Progenitor cell of endocrine pancreas (in vitro differentiated cells): ENCODE results near the gene PPFIA2. TPM values are rescaled to one million over a fixed set of nuclear protein-coding genes. Genes with fewer than 3 reads are reported as not detected.

ENCODE experiments used
- DNase-seq: peaks from one replicate; pipeline ENCODE4 v3.0.0; 2021; ENCODE audit warnings: low spot score; ENCODE audit not compliant: unreplicated experiment
- H3K27ac Mint-ChIP-seq: 2 replicates; pipeline ENCODE4 v1.8.0; 2021; ENCODE audit warnings: mild to moderate bottlenecking, moderate library complexity, mixed read lengths
- H3K27me3 Mint-ChIP-seq: 2 replicates; pipeline ENCODE4 v1.8.0; 2021; ENCODE audit warnings: mixed read lengths
- H3K36me3 Mint-ChIP-seq: 2 replicates; pipeline ENCODE4 v1.8.0; 2022; ENCODE audit warnings: mixed read lengths; ENCODE audit not compliant: insufficient read depth
- H3K4me1 Mint-ChIP-seq: 2 replicates; pipeline ENCODE4 v1.8.0; 2021; ENCODE audit warnings: low read depth, mixed read lengths
- H3K4me3 Mint-ChIP-seq: 2 replicates; pipeline ENCODE4 v1.8.0; 2021; ENCODE audit warnings: low read depth, mild to moderate bottlenecking, moderate library complexity, mixed read lengths
- H3K9me3 Mint-ChIP-seq: 2 replicates; pipeline ENCODE4 v1.8.0; 2021; ENCODE audit warnings: low read depth, mixed read lengths
- CTCF ChIP-seq: fragments of 200-600 bp; sonication (generic); IDR thresholded peaks from one replicate; pipeline ENCODE4 v1.5.0; 2021; ENCODE audit warnings: antibody characterized with exemption, mild to moderate bottlenecking; ENCODE audit not compliant: unreplicated experiment
- total RNA-seq: library from RNA; stranded (reverse); gene quantifications from 2 replicates; pipeline ENCODE4 v1.2.1, GENCODE V29; 2021

The PPFIA2 gene
- total RNA-seq, 1 donor from 2014 or later = 1.1 TPM

- H3K4me3 Mint-ChIP-seq = no peak overlapping the region
- no peaks in the 10 kb centered on the region for H3K27me3 Mint-ChIP-seq
- no peaks in the 10 kb centered on the region for H3K36me3 Mint-ChIP-seq
- no peak for DNase-seq
- no peak for TF ChIP-seq CTCF
- H3K27ac Mint-ChIP-seq = no peak overlapping the region
- H3K4me1 Mint-ChIP-seq = peaks cover 4% of the 10 kb centered on the region
- no peaks in the 10 kb centered on the region for H3K9me3 Mint-ChIP-seq
These were observed 218.0 kb downstream of the PPFIA2 start for GRCh38 chr12:81541121-81541520.

GRCh38 chr12:81539279-81539678 lies 219.9 kb downstream of the PPFIA2 start:
- Mint-ChIP-seq H3K4me1 (peaks cover 4% of the 10 kb centered on the region), H3K27me3 (no peaks in the 10 kb centered on the region), H3K4me3 (no peak overlapping the region), H3K36me3 (no peaks in the 10 kb centered on the region), H3K9me3 (no peaks in the 10 kb centered on the region), H3K27ac (no peak overlapping the region)
- no peak for TF ChIP-seq CTCF
- no peak for DNase-seq

GRCh38 chr12:81533054-81533453 lies 226.1 kb downstream of the PPFIA2 start:
- no peak for TF ChIP-seq CTCF
- no peak overlapping the region for H3K4me3 Mint-ChIP-seq
- peaks cover 2% of the 10 kb centered on the region for H3K9me3 Mint-ChIP-seq
- no peak overlapping the region for H3K27ac Mint-ChIP-seq
- H3K36me3 Mint-ChIP-seq = no peaks in the 10 kb centered on the region
- H3K27me3 Mint-ChIP-seq = no peaks in the 10 kb centered on the region
- H3K4me1 Mint-ChIP-seq = peaks cover 5% of the 10 kb centered on the region
- DNase-seq = no peak

- H3K4me3 Mint-ChIP-seq = no peak overlapping the region
- no peak overlapping the region for H3K27ac Mint-ChIP-seq
- TF ChIP-seq CTCF = no peak
- H3K27me3 Mint-ChIP-seq = no peaks in the 10 kb centered on the region
- DNase-seq = no peak
- H3K36me3 Mint-ChIP-seq = no peaks in the 10 kb centered on the region
- H3K9me3 Mint-ChIP-seq = peaks cover 4% of the 10 kb centered on the region
- peaks cover 7% of the 10 kb centered on the region for H3K4me1 Mint-ChIP-seq
These were observed 228.8 kb downstream of the PPFIA2 start for GRCh38 chr12:81530352-81530751.

GRCh38 chr12:81520064-81520945 lies 238.8 kb downstream of the PPFIA2 start:
- Mint-ChIP-seq H3K27ac (no peak overlapping the region), H3K36me3 (no peaks in the 10 kb centered on the region), H3K27me3 (no peaks in the 10 kb centered on the region), H3K4me1 (no peaks in the 10 kb centered on the region), H3K9me3 (no peaks in the 10 kb centered on the region), H3K4me3 (no peak overlapping the region)
- TF ChIP-seq CTCF = no peak
- DNase-seq = no peak
